ENCODE results near the gene PARD3.

Gene PARD3

GRCh38 chr10:34193931-34194626 lies 621.0 kb downstream of the PARD3 start:
- DNase-seq, result no peak

GRCh38 chr10:34192646-34193045 lies 622.5 kb downstream of the PARD3 start:
- DNase-seq, result no peak

GRCh38 chr10:34191406-34191805 lies 623.7 kb downstream of the PARD3 start:
- no peak for DNase-seq

- no peak for DNase-seq
Measured at GRCh38 chr10:34190580-34190979, 624.5 kb downstream of the PARD3 start.

- DNase-seq, result no peak
Measured at GRCh38 chr10:34189830-34190229, 625.3 kb downstream of the PARD3 start.

- DNase-seq, result no peak
Measured at GRCh38 chr10:34188221-34188620, 626.9 kb downstream of the PARD3 start.

- no peak for DNase-seq
Measured at GRCh38 chr10:34187201-34187600, 627.9 kb downstream of the PARD3 start.

GRCh38 chr10:34186745-34187144 lies 628.4 kb downstream of the PARD3 start:
- DNase-seq, result no peak

GRCh38 chr10:34185998-34186397 lies 629.1 kb downstream of the PARD3 start:
- no peak for DNase-seq

GRCh38 chr10:34184939-34185386 lies 630.1 kb downstream of the PARD3 start:
- no peak for DNase-seq

- no peak for DNase-seq
Measured at GRCh38 chr10:34184397-34184796, 630.7 kb downstream of the PARD3 start.

- DNase-seq, result no peak
Measured at GRCh38 chr10:34183016-34183796, 631.9 kb downstream of the PARD3 start.

GRCh38 chr10:34181553-34182300 lies 633.4 kb downstream of the PARD3 start:
- DNase-seq, result no peak

GRCh38 chr10:34180749-34181148 lies 634.3 kb downstream of the PARD3 start:
- DNase-seq, result no peak

- DNase-seq, result no peak
Measured at GRCh38 chr10:34179280-34179679, 635.8 kb downstream of the PARD3 start.

- DNase-seq, result no peak
Measured at GRCh38 chr10:34178756-34179155, 636.3 kb downstream of the PARD3 start.

GRCh38 chr10:34178196-34178595 lies 636.9 kb downstream of the PARD3 start:
- DNase-seq, result no peak

- no peak for DNase-seq
Measured at GRCh38 chr10:34177445-34177844, 637.7 kb downstream of the PARD3 start.

GRCh38 chr10:34176351-34176750 lies 638.7 kb downstream of the PARD3 start:
- no peak for DNase-seq

- DNase-seq, result no peak
Measured at GRCh38 chr10:34175121-34175520, 640.0 kb downstream of the PARD3 start.

- no peak for DNase-seq
Measured at GRCh38 chr10:34172936-34173533, 642.1 kb downstream of the PARD3 start.

GRCh38 chr10:34171957-34172527 lies 643.1 kb downstream of the PARD3 start:
- DNase-seq, result no peak

- no peak for DNase-seq
Measured at GRCh38 chr10:34169677-34170076, 645.4 kb downstream of the PARD3 start.

All from stimulated activated CD4-positive, alpha-beta T cell treated with anti-CD3 and anti-CD28 coated beads, Interleukin-12 subunit alpha, Interleukin-12 subunit beta, amount 100 ng/mL, for 4 hours (primary cell).